Urothelium cell line (cell line): ENCODE data around the gene ANKRD66.
A peak's percentile ranks its signal among the peaks of the same experiment; 100 is the strongest.
"Not testable (repeated sequence)": the region's sequence is repeated elsewhere in the genome, so short reads cannot be mapped to it uniquely, and the experiment has no call there.

Source experiments
- DNase-seq: peaks from one replicate; pipeline ENCODE4 v3.0.0; 2011; ENCODE audit warnings: low spot score, mixed read lengths
- FAIRE-seq: peaks from 2 replicates; lab custom pipeline; 2011; peaks lifted over from hg19 to GRCh38; lab: Jason Lieb, UNC

The ANKRD66 gene

GRCh38 chr6:46746696-46747095 lies at the start of gene ANKRD66:
Gene ANKRD66 (plus strand): TSS chr6:46746933. CDS start chr6:46751949, 5,016 bp downstream.
- FAIRE-seq, result no peak

GRCh38 chr6:46699970-46700369 lies 46.8 kb upstream of the ANKRD66 start:
- DNase-seq (no peak), FAIRE-seq (no peak)

More at GRCh38 chr6:46746696-46747095, at the start of gene ANKRD66:
- DNase-seq, result no peak

GRCh38 chr6:46704562-46704961 lies 42.2 kb upstream of the ANKRD66 start:
- FAIRE-seq (no peak), DNase-seq (no peak)

GRCh38 chr6:46706464-46706863 lies 40.3 kb upstream of the ANKRD66 start:
- no peak for DNase-seq
- FAIRE-seq, result no peak

GRCh38 chr6:46711491-46711890 lies 35.2 kb upstream of the ANKRD66 start:
- FAIRE-seq, result no peak

DNA sequence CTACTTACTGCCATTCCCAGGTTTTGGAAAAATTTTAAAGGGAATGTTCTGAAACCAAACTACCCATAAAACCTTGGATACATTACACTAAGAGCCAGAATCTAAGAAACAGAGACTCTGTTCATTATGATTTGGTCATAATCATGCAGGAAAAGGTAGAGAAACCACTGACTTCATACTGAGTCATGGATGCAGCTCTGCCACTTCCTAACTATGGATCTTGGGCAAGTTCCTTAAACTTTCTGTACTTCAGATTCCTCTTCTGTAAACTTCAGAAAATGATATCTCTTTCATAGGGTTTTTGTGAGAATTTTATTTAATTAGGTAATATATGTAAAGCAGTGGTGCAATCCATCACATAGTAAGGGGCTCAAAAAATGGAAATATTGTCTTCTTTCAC lies 31.6 kb upstream of the ANKRD66 start:
- FAIRE-seq (no peak), DNase-seq (peak; percentile 25)

More at GRCh38 chr6:46711491-46711890, 35.2 kb upstream of the ANKRD66 start:
- no peak for DNase-seq

- FAIRE-seq, result no peak
- peak; percentile 83 for DNase-seq
These were observed 27.6 kb upstream of the ANKRD66 start for GRCh38 chr6:46719099-46719498.

DNA sequence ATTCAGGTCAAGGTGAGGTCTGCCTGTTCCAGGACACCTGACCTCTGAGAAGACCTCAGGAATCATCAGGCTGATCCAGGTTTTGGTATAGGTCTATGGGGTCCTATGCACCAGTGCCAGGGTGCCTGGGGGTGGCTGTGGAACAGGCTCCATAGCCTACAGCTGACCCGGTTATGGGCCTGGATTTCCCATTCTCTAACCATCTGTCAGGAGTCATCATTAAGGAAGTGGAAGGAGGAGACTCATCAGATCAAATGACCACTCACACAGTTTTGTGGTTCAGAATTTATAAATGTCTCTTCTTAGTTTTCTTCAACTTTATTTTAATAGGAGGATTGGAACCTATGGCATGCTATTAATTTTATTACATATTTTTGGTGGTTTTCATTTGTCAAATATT lies 26.3 kb upstream of the ANKRD66 start:
- no peak for FAIRE-seq
- DNase-seq, result no peak

GRCh38 chr6:46729787-46730326 lies 16.9 kb upstream of the ANKRD66 start:
- no peak for DNase-seq
- no peak for FAIRE-seq

DNA sequence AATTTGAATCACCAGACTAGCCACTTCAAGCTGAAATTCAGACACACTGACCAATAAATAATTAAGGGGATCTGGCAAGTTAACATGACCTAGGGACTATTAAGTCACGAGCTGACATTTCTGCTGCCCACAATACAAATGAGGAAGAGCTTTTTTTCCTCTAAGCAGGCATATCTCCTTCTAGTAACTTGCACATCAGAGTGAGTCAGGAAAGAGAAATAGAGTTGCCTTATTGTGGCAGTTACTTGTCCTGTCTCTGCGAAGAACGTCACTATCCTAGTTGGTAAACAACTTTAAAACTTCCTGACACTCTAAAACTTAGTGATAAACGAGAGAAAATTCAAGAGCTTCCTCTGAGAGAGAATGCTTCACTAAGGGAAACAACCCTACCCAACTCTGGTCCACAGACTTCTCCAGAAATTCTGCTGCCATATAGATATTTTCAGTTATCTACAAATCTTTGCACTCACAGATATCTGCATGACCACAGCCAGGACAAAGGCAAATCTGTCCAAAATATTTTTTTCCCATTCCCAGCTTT lies 15.7 kb upstream of the ANKRD66 start:
- no peak for DNase-seq
- no peak for FAIRE-seq

DNA sequence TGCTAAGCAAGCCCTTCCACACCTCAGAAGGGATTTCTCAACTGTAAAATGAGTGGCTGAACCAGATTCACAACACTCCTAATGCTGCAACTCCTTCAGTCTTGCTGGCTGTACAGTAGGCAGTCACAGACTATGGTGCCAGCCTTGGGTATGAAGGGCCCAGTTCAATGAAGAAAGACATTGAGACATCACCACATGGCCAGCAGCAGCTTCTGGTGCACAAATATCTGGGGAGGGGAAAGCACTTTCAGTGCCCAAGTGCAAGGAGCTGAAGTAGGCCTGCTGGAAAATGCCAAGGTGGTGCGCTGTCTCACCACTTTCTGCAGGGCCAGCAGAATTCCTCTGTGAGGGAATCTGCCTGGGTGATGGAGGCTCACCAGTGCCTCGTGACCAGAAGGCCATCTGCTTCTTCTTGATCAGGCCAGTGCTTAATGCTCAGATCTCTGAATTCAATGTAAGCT lies 13.4 kb upstream of the ANKRD66 start:
- no peak for DNase-seq
- no peak for FAIRE-seq

DNA sequence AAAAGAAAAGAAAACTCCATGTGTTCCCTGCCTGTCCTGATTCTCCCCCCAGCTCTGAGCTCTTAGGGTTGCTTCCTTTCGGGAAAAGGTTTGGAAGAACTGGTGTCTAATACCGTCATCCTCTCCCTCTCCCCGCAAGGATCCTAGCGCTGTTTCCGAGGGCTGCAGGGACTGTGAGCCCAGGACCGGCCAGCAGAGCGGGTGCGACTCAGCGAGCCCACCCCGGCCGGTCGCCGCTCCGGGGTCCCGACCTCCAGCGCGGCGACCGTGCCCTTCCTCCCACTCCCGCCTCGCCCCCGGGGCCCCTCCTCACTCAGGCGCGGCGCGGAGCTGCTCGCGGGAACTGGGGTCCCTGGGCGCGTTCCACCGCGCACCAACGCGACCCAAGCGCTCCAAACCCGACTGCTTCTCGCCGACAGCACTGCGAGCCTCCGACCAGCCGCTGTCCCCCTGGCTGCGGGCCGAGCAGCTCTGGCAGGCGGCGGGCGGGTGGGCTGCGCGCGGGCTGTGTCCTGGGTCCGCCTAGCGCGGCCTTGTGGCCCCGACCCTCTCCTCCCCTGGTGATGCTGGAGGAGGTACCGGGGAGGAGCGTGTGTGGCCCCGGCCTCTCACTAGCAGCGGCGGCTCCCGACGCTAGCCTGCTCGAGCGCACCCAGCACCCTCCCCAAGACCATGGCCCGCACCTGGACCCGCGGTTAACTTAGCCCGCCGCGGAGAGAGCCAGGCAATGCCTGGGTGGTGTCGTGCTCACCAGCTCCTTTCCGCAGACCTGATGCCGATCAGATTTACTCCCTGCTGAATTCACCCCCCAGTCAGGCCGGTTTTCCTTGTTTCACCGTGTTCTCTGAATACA lies 11.6 kb upstream of the ANKRD66 start, which contains the start of gene PLA2G7:
Gene PLA2G7 (minus strand): TSS at position 509 of the 853 bp plus-strand sequence. CDS start 12,484 bp downstream, outside the sequence.
- peak; percentile 71 for DNase-seq

DNA sequence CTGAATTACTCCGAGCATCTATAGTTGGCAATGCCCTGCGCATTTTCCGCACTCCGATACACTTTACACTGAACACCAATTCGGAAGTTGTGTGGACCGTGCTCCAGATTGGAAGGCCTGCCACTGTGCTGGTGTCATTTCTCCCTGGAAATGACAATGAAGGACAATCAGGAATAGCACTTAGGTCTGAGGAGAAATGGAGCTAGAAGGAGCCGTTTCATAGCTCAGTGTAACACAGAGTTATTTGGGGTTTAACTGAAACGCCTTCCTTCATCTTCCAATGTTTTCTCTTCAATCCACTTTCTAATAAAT lies 11.1 kb upstream of the ANKRD66 start:
- FAIRE-seq, result no peak

More for the DNA sequence above, 11.6 kb upstream of the ANKRD66 start, which contains the start of gene PLA2G7:
- FAIRE-seq, result peak; percentile 52

DNA sequence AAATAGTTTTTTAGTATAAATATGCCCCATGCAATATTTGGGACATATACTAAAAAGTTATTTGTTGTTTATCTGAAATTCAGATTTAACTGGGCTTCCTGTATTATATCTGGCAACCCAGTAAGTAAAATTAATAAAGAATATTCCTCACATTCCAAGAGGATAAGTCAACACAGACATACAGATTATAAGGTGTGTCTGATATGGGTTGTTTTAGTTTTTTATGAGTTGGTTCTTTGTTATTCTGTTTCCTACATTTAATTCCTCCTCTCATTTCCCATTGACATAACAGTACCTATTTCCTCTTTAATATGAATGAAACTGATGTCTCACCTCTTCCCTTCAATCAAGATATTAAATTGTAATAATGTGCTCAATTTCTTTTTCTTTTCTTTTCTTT lies 9.8 kb upstream of the ANKRD66 start:
- DNase-seq (no peak), FAIRE-seq (no peak)

More for the DNA sequence above, 11.1 kb upstream of the ANKRD66 start:
- no peak for DNase-seq

- no peak for DNase-seq
- FAIRE-seq, result no peak
These were observed 5.3 kb upstream of the ANKRD66 start for GRCh38 chr6:46741482-46741881.

- no peak for DNase-seq
- no peak for FAIRE-seq
These were observed 4.8 kb upstream of the ANKRD66 start for GRCh38 chr6:46741910-46742309.

DNA sequence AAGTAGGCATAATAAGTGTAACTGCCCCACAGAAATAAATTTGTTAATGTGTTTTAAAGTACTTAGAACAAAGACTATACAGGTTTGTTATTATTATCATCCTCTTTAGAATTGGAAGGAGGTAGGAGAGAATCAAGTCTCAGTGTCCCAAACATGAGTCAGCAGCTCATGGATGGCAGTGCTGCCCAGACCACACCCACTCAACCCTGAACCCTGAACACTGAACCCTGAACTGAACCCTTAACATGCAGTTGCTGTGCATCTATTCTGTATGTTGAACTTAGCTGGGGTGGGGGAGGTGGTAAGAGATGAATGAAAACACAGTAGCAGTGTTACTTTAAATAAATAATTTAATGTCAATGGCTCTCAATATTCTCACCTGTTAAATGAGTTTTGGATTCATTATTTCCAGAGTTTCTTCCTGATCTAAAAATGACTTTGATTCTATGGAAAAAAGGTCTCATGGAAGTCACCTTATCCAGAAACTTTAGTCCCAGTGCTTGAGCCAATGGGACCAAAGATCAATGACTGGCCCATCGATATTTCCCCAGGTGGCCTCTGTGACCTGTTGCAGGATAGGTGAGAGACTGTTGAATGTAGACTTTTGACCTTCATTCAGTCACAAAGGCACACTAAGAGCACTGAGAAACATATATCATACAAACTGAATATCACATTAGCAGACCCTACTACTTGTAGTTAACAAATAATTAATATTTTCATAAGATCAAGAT lies 3.1 kb upstream of the ANKRD66 start:
- DNase-seq, result no peak
- no peak for FAIRE-seq

DNA sequence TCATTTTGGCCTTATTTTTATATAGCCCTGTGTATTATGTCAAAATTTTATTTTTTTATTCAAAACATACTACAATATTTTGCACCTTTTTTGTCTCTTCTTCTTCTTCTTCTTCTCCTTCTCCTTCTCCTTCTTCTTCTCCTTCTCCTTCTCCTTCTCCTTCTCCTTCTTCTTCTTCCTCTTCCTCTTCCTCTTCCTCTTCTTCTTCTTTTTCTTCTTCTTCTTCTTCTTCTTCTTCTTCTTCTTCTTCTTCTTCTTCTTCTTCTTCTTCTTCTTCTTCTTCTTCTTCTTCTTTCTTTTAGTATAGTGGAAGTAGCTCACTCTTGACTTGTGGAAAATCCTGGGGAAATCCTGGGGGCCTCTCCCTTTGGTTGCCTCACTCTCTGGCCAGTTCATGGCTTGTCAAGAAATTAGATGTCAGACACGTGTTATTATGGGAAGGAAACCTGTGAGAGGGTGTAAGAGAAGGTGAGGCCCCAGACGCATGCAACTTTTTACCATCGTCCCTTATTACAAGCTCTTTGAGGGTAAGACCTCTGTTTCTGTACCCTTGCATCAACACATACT lies 2.5 kb upstream of the ANKRD66 start:
- FAIRE-seq, result not testable (repeated sequence)

DNA sequence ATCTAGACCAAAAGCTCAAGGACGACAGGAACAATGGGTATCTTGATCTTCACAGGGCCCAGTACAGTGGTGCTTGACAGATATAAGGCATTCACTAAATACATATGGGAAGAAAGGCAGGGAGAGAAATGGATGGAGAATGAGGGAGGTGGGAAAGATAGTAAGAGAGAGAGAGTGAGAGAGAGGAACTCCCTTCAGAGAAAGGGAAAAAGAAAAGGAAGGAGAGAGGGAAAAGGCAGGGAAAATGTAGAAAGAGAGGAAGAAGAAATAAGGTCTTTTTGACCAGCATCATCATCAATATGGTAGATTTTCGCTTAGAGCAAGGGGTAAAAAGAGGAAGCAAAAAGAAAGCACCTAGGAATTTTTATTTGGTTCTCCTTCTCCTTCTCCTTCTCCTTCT lies 760 bp upstream of the ANKRD66 start:
- DNase-seq (no peak), FAIRE-seq (no peak)

More for the DNA sequence above, 2.5 kb upstream of the ANKRD66 start:
- DNase-seq, result not testable (repeated sequence)

DNA sequence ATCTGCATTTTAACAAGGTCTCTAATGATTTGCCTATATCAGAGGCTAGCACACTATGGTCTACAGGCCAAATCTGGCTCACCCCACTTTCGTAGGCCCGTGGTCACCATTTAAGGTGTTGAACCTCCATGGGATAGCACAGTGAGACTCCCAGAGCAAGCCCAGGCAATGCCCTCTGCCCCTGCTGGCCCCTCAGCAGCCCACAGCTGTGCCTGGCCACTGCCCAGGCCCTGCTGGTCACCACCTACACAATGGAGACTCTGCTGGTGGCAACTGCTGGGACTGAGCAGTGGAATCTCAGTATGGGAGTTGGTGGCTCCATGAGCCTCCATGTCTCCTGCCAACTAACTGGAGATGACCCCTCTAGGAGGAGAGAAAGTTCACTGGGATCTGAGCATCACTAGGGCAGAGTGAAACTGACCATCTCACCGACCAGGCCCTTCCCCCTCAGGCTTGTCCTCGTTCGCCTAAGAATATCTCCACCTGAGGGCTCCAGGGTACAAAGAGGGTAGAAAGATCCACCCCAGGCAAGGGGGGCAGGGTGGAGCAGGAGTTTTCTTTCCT lies 2.3 kb downstream of the ANKRD66 start:
- FAIRE-seq, result no peak
- no peak for DNase-seq
